ENCODE data around the gene DZIP1L.
"Not testable (repeated sequence)": the region's sequence is repeated elsewhere in the genome, so short reads cannot be mapped to it uniquely, and the experiment has no call there.

Gene DZIP1L

GRCh38 chr3:138114988-138115971 lies at the start of gene DZIP1L:
Gene DZIP1L, minus strand, starts transcription at chr3:138115608. Its CDS starts 11,637 bp downstream, at chr3:138103971.
- DNase-seq, result peak; percentile 74

DNA sequence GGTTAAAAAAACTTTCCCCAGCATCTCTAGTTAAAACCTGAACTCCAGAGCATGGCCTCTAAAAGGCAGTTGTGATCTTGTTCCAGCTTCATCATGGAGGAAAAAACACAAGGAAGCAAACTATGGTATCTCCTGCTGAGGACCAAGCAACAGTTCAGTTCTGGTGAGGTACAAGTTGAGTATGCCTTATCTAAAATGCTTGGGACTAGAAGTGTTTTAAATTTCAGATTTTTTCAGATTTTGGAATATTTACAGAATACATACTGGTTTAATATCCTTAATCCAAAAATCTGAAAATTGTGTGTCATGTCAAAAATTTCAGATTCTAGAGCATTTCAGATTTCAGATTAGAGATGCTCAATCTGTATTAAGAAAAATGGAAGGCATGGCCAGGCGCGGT lies 49.7 kb upstream of the DZIP1L start:
- DNase-seq, result no peak

DNA sequence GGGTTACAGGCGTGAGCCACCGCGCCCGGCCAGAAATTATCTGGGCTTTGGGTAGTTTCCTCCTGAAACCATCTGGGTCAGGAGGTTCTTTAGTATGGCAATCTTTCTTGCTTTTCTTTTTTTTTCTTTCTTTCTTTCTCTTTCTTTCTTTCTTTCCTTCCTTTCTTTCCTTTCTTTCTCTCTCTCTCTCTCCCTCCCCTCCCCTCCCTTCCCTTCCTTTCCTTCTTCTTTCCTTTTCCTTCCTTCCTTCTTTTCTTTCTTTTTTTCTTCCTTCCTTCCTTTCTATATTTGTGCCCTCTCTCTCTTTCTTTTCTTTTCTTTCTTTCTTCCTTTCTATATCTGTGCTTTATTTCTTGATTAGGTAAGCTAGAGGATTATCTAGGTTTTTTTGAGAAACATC lies 42.3 kb upstream of the DZIP1L start:
- DNase-seq, result no peak

- no peak for DNase-seq
Observed at GRCh38 chr3:138154534-138154933, 39.1 kb upstream of the DZIP1L start.

DNA sequence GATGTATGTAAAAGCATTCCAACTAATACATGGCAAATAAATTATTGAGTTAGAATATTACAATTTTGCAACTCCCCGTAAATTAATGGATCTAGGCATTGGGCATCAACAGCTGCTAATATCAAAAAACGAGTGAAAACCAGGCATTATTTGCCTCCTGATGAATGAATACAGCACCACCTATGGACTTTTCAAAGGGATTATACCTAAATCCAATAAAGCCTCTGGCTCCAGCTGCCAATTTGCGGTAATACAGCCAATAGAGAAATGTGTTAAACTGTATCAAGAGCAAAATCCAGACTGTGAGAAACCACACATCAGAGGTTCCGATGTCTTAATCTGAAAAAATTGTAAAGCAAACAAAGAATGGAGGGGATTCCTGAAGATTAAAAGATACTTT lies 33.1 kb upstream of the DZIP1L start:
- no peak for DNase-seq

- not testable (repeated sequence) for DNase-seq
Observed at GRCh38 chr3:138142181-138142580, 26.8 kb upstream of the DZIP1L start.

DNA sequence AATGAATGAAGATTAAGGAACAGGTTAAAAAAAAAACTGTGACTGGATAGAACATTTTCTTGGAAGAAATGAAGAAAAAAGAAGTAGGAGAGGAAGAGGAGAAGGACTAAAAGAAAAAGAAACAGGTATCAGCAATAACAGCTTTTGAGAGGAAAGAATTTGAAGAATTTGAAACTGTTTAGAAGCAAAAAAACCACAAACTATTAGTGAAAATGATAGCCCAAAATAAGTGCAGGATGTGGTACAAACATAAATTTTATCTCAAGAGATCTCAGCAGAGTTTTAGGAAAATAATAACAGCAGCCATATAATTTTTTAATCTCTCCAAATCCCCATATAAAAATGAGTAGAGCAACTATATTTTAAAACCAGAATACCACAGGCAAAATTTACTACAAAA lies 25.5 kb upstream of the DZIP1L start:
- no peak for DNase-seq

GRCh38 chr3:138139691-138140090 lies 24.3 kb upstream of the DZIP1L start:
- DNase-seq, result no peak

DNA sequence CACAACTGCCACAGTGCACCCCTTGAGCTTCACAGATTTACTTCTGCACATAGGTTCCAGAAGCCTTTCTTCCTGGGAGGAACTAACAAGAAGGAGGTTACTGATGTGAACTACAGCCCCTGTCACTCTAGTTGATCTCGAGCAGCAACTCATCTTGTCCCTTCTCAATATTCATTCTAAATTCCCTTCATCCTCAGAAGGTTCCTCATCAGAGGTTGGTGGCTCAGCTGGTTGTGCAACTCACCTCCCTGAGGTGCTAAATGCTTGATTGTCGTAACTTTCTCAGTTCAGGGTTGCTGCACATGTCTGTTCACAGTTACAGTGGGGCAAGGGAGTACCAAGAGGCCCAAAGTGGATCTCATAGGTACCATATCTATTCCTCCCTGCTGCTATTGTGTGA lies 22.5 kb upstream of the DZIP1L start:
- no peak for DNase-seq

DNA sequence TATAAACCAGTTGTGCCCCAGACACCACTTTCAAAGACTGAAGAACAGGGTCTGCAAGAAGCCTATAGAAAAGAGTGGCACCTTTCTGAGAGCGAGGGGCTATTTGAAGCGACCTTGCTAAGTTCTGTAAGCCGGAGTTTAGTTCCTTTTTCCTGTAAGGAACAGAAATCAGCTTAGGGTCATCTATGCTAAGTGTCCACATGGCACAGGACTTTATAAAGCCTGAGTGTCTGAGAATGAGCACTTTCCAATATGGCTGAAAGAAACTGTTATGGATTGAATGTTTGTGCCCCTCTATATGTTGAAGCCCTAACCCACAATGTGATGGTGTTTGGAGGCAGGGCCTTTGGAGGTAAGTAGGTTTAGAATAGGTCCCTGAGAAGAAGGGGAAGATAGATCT lies 20.8 kb upstream of the DZIP1L start:
- DNase-seq, result no peak

GRCh38 chr3:138135833-138136194 lies 20.4 kb upstream of the DZIP1L start:
- DNase-seq, result no peak

- no peak for DNase-seq
Observed at GRCh38 chr3:138135146-138135832, 19.9 kb upstream of the DZIP1L start.

- DNase-seq, result no peak
Observed at GRCh38 chr3:138132239-138132638, 16.8 kb upstream of the DZIP1L start, which contains the start of gene A4GNT. Gene A4GNT, minus strand, starts transcription at chr3:138132390. Its CDS starts 1,134 bp downstream, at chr3:138131256.

- no peak for DNase-seq
Observed at GRCh38 chr3:138127636-138128365, 12.4 kb upstream of the DZIP1L start.

GRCh38 chr3:138125548-138126221 lies 10.3 kb upstream of the DZIP1L start:
- DNase-seq, result no peak

- peak; percentile 18 for DNase-seq
Observed at GRCh38 chr3:138124706-138125355, 9.4 kb upstream of the DZIP1L start.

DNA sequence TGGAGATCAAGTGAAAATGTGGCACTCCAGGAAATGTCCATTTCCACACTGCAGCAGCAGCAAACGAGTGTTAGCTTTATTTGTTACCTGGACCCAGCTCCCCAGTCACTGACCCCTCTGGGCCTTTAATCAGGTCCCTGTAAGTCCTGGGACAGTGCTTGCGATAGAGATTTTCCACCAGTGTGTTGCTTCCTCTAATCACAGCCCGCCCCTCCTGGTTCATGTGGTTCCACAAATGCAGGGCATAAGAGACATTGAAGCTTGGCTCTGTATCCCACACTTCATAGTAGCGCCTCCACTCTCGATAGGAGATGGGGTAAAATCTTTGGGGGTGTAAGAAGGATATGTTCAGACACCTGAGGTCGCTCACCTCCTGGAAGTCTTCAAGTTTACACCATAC lies 8.8 kb upstream of the DZIP1L start:
- no peak for DNase-seq

DNA sequence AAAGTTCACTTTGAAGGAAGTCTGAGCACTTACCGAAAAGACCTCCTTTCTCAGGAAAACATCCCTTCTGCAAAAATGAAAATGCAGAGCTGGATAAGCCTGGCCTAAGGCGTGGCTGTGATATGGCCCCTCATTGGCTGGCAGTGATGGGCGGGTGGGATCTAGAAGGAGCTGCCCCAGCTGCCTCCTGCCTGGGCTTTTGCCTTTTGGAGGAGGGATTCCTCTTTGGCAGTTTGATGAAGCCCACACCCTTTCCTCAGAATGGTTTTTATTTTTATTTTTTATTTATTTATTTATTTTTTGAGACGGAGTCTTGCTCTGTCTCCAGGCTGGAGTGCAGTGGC lies 4.0 kb upstream of the DZIP1L start:
- DNase-seq, result no peak

- peak; percentile 57 for DNase-seq
Observed at GRCh38 chr3:138118612-138119422, 3.4 kb upstream of the DZIP1L start.

DNA sequence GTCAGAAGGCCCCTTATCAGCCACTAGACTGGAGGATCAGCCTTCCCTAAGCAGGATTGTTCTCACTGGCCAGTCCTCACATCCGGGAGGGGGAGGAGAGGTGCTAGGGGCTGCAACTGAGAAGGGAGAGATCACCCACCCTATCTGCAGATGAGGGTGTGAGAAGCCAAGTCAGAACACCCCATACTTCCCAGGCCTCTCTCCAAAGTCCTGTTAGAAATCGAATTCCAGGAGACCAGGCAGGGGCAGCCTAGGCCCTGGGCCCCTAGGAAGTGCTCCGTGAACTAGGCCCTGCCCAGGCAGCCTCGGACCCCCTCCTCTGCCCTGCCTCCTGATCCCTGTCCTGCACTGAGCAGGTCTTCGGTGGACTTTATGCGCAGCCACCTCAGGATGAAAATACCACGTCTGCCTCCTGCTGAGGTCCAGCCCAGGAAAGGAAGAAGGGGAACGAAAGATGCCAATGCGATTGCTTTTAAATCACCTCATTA lies 933 bp downstream of the DZIP1L start:
- no peak for DNase-seq

DNA sequence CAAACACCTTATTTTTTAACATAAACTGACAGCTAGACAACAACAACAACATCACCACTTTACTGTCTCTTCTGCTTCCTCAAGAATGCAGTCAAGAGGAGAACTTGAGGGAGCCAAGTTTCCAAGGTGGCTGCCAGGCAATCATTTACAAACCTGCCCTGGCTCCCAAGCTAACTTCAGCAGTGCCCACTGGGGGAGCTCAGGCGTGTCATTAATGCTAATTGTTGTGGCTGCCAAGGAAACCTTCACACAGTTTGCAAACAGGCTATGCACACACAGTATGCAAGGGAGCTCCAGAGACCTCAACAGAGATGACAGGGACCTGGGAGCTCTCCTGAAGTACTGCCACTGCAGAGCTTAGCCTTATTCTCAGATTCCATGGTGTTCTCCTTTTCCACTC lies 2.1 kb downstream of the DZIP1L start:
- no peak for DNase-seq

Data from amniotic stem cell (primary cell).